Caco-2 (cell line): ENCODE data around the gene SMNDC1. TPM values are rescaled to one million over a fixed set of nuclear protein-coding genes. Genes with fewer than 3 reads are reported as not detected.

Experiments used
- BruUV-seq: library from RNA; stranded (reverse); fragments of 400-500 nt; replicated peaks from 2 replicates; lab custom pipeline; 2021; lab: Mats Ljungman, UMichigan
- CTCF ChIA-PET: fragments of 300-600 bp; sonication (Branson Sonifier 250); formaldehyde crosslinking; loops from one replicate; lab custom pipeline; 2022; ENCODE audit warnings: antibody characterized with exemption; lab: Charles Lee
- POLR2A ChIA-PET: fragments of 300-600 bp; sonication (Branson Sonifier 250); formaldehyde crosslinking; loops from one replicate; lab custom pipeline; 2022; ENCODE audit warnings: antibody characterized with exemption; lab: Charles Lee
- DNase-seq, 2 experiments: peaks; one replicate each; pipeline versions ENCODE4 v3.0.0 to v3.0.0-alpha.2; 2020 to 2022
- H3K27me3 ChIP-seq: replicated peaks from 2 replicates; pipeline ENCODE4 v1.6.0; 2011; ENCODE audit warnings: low read length; ENCODE audit not compliant: control insufficient read depth, insufficient read depth
- H3K36me3 ChIP-seq: 2 replicates; pipeline ENCODE4 v1.5.1; 2011; ENCODE audit warnings: low read length; ENCODE audit not compliant: control insufficient read depth, insufficient read depth
- H3K4me1 ChIP-seq: fragments of 250-450 bp; sonication (Bioruptor Pico); 2 replicates; pipeline ENCODE4 v1.5.1; 2020; ENCODE audit warnings: mild to moderate bottlenecking
- H3K4me3 ChIP-seq: 2 replicates; pipeline ENCODE4 v1.5.1; 2011; ENCODE audit warnings: low read depth, mild to moderate bottlenecking, control low read depth, low read length
- H3K9me3 ChIP-seq: fragments of 250-450 bp; sonication (Bioruptor Pico); 2 replicates; pipeline ENCODE4 v1.5.1; 2020; ENCODE audit warnings: mild to moderate bottlenecking, moderate library complexity
- H3K27ac Mint-ChIP-seq: one replicate; pipeline ENCODE4 v1.8.0; 2022; ENCODE audit warnings: mixed read lengths; ENCODE audit not compliant: unreplicated experiment
- H3K27me3 Mint-ChIP-seq: one replicate; pipeline ENCODE4 v1.8.0; 2022; ENCODE audit warnings: mixed read lengths; ENCODE audit not compliant: insufficient read depth, unreplicated experiment
- H3K36me3 Mint-ChIP-seq: one replicate; pipeline ENCODE4 v1.8.0; 2022; ENCODE audit warnings: mild to moderate bottlenecking, mixed read lengths; ENCODE audit not compliant: insufficient read depth, unreplicated experiment
- H3K4me1 Mint-ChIP-seq: one replicate; pipeline ENCODE4 v1.8.0; 2022; ENCODE audit warnings: low read depth, mixed read lengths; ENCODE audit not compliant: unreplicated experiment
- H3K4me3 Mint-ChIP-seq: one replicate; pipeline ENCODE4 v1.8.0; 2022; ENCODE audit warnings: mild to moderate bottlenecking, moderate library complexity, mixed read lengths; ENCODE audit not compliant: unreplicated experiment
- H3K9me3 Mint-ChIP-seq: one replicate; pipeline ENCODE4 v1.8.0; 2022; ENCODE audit warnings: mixed read lengths; ENCODE audit not compliant: unreplicated experiment
- CTCF ChIP-seq, 2 experiments: fragments of 200-600 bp in 1 of 2; IDR thresholded peaks; 1 replicate in 1 of 2; 2 replicates in 1 of 2; pipeline versions ENCODE4 v1.5.1 to v1.8.0; 2011 to 2022; ENCODE audit warnings: antibody characterized with exemption in 1 of 2, control low read depth in 1 of 2, inconsistent platforms in 1 of 2, low read depth in 1 of 2, low read length in 1 of 2, mild to moderate bottlenecking in 1 of 2, moderate library complexity in 1 of 2; ENCODE audit not compliant: insufficient read depth in 1 of 2, severe bottlenecking in 1 of 2, unreplicated experiment in 1 of 2
- intact Hi-C: fragments of 100-400 bp; cut with micrococcal nuclease; formaldehyde crosslinking; loops from one replicate; pipeline ENCODE4 v1.10.0; 2022; ENCODE audit not compliant: unreplicated experiment
- total RNA-seq: library from RNA; stranded (reverse); gene quantifications from 2 replicates; pipeline ENCODE4 v1.2.3, GENCODE V29; 2022

The SMNDC1 gene
- total RNA-seq, 1 experiment from 2014 or later: 52.4 TPM

DNA sequence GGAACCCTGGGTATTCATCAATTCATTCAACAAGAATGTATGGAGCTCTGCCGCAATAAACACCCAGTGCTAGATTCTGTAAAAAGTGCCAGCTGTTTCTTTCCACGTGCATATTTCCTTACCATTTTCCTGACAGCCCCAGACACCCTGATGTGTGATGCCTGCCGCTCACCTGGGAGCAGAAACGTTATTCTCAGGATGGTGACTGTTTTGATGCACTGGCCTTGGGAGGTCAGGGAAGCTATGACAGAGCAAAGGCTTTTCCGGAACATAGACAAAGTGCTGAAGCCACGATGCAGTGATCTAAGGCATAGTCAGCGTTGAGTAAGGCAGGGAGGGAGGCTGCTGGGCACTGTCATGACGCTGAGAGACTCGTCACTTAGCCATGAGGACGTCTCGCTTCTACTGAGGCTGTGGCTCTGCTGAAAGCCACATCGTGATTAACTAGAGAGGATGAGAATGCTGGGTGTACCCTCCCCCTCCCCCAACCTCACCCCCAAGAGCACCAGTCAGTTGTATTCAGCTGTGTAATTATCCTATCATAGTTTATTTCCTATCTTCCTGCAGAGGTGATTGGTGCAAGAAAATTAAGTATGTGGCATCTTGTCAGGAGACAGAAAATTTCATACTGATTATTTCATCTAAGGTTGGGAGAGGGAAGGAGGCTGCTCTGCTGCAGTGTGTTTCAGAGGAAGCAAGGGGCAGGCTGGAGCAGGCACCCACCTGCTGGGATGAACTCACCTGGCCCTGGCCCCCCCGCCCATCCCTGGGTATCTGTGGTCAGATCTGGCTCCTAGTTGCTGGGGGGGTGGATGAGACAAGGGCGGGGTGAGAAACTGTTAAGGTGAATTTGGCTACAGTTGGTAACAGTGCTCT is 48.8 kb upstream of the SMNDC1 start:
- CTCF ChIA-PET: interaction anchor here (0.5 to 1.1 kb wide), 12 partner anchors 17 to 451 kb away, joined by 3 to 12 read pairs (median 4); partner anchors contain the start of gene DUSP5
- H3K4me3 Mint-ChIP-seq: no peak overlapping the region
- no peaks in the 10 kb centered on the region for H3K36me3 ChIP-seq
- H3K27me3 Mint-ChIP-seq: no peaks in the 10 kb centered on the region
- peaks cover 22% of the 10 kb centered on the region for H3K4me1 ChIP-seq
- no peaks in the 10 kb centered on the region for H3K9me3 ChIP-seq
- no TSS peak for BruUV-seq
- H3K27ac Mint-ChIP-seq: no peak overlapping the region
- H3K4me3 ChIP-seq: no peak overlapping the region
- peak in 1 of 2 experiments; percentile 23 for TF ChIP-seq CTCF (IDR thresholded peaks at IDR 0.05; ENCODE audit: insufficient read depth in 1 of 2, low read depth in 1 of 2, low read length in 1 of 2, severe bottlenecking in 1 of 2, unreplicated experiment in 1 of 2)
- H3K9me3 Mint-ChIP-seq: no peaks in the 10 kb centered on the region
- peaks cover 7% of the 10 kb centered on the region for H3K4me1 Mint-ChIP-seq
- intact Hi-C loops: loop anchor here (1.0 to 10.0 kb wide), 3 partner anchors 61 to 194 kb away; no protein-coding TSS in a partner anchor
- POLR2A ChIA-PET: no interaction called here
- no peaks in the 10 kb centered on the region for H3K36me3 Mint-ChIP-seq
- H3K27me3 ChIP-seq: no peaks in the 10 kb centered on the region
- DNase-seq: no peak

GRCh38 chr10:110352930-110353243 is 48.2 kb upstream of the SMNDC1 start:
- H3K27me3 Mint-ChIP-seq: no peaks in the 10 kb centered on the region
- H3K27ac Mint-ChIP-seq: no peak overlapping the region
- H3K4me1 Mint-ChIP-seq: peaks cover 2% of the 10 kb centered on the region
- CTCF ChIA-PET: interaction anchor here (0.6 kb wide), 1 partner anchor 195 kb away, joined by 3 read pairs; no protein-coding TSS in a partner anchor
- no peaks in the 10 kb centered on the region for H3K9me3 ChIP-seq
- H3K4me1 ChIP-seq: peaks cover 20% of the 10 kb centered on the region
- POLR2A ChIA-PET: no interaction called here
- BruUV-seq: no TSS peak
- no peak for TF ChIP-seq CTCF (IDR thresholded peaks at IDR 0.05; ENCODE audit: insufficient read depth in 1 of 2, low read depth in 1 of 2, low read length in 1 of 2, severe bottlenecking in 1 of 2, unreplicated experiment in 1 of 2)
- no peaks in the 10 kb centered on the region for H3K36me3 ChIP-seq
- H3K9me3 Mint-ChIP-seq: no peaks in the 10 kb centered on the region
- no peaks in the 10 kb centered on the region for H3K36me3 Mint-ChIP-seq
- H3K27me3 ChIP-seq: no peaks in the 10 kb centered on the region
- DNase-seq: no peak
- H3K4me3 ChIP-seq: no peak overlapping the region
- intact Hi-C loops: loop anchor here (10.0 kb wide), 1 partner anchor 62 kb away; no protein-coding TSS in a partner anchor
- H3K4me3 Mint-ChIP-seq: no peak overlapping the region

DNA sequence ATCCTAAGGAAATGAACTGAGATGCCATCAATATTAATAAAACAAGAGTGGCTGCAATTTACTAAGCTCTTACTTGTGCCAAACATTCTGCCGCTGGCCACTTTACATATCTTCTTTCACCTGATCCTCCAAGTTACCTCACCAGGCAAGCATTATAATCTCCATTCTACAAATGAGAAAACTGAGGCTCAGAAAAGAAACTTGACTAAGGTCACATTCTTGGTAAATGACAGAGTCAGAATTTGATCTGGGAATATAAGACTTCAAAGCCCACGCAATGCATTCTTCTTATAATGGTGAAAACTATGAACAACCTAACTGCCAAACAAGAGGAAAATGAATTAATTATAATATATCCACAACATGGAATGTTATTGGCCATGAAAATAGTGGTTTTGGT is 46.1 kb upstream of the SMNDC1 start:
- no peak overlapping the region for H3K4me3 ChIP-seq

More for the DNA sequence above, 46.1 kb upstream of the SMNDC1 start:
- Mint-ChIP-seq H3K27ac (no peak overlapping the region), H3K4me1 (no peaks in the 10 kb centered on the region), H3K4me3 (no peak overlapping the region), H3K36me3 (no peaks in the 10 kb centered on the region), H3K9me3 (no peaks in the 10 kb centered on the region), H3K27me3 (no peaks in the 10 kb centered on the region)
- no peaks in the 10 kb centered on the region for H3K9me3 ChIP-seq
- no peaks in the 10 kb centered on the region for H3K36me3 ChIP-seq
- ChIA-PET POLR2A (no interaction called here), CTCF (interaction anchor here (0.5 kb wide), 1 partner anchor 100 kb away, joined by 7 read pairs; no protein-coding TSS in a partner anchor)
- TF ChIP-seq CTCF (IDR thresholded peaks at IDR 0.05; ENCODE audit: insufficient read depth in 1 of 2, low read depth in 1 of 2, low read length in 1 of 2, severe bottlenecking in 1 of 2, unreplicated experiment in 1 of 2): no peak
- DNase-seq: no peak
- BruUV-seq: no TSS peak
- no peaks in the 10 kb centered on the region for H3K27me3 ChIP-seq
- intact Hi-C loops: loop anchor here (10.0 kb wide), 1 partner anchor 64 kb away; no protein-coding TSS in a partner anchor
- H3K4me1 ChIP-seq: 0 out of 2 replicates have a peak, but pooled peaks cover 4% of the 10 kb centered on the region
